ENCODE results near the gene MAP4K2. TPM values are rescaled to one million over a fixed set of nuclear protein-coding genes. Genes with fewer than 3 reads are reported as not detected.

MAP4K2 gene
- total and polyA plus RNA-seq, 9 of the 15 experiments (the other 6 are each of a cell fraction or from before 2014, with no cell fraction given), result 0.13 to 14.5 (median 7.3) TPM

DNA sequence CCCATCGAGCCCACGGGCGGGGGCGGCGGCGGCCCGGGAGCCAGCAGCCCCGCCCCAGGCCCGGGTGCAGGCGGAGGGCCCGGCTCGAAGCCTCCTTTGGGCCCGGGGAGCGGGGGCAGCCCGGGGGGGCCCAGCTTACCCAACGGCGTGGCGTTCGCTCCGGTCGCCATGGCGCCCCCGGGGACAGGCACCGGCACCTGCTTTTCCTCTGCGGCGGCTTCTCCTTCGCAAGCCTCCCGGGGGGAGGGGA is 24.9 kb downstream of the MAP4K2 start (continued):
- TF ChIP-seq MEF2D (tag; conservative IDR thresholded peaks at IDR 0.05; ENCODE audit: low read depth) (no peak), SUPT5H (IDR thresholded peaks at IDR 0.05) (peak; percentile 81), ZNF778 (CRISPR knock-in tag; IDR thresholded peaks at IDR 0.05) (no peak), RBFOX2 (IDR thresholded peaks at IDR 0.05; ENCODE audit: low read depth, low read length) (peak; percentile 89), NCOR1 (IDR thresholded peaks at IDR 0.05) (0 out of 2 replicates have a peak, but pooled peaks have one; percentile 6), ESRRA (IDR thresholded peaks at IDR 0.05; ENCODE audit: borderline replicate concordance, low read depth) (no peak), SMAD2 (IDR thresholded peaks at IDR 0.05; ENCODE audit: low read depth, low read length) (no peak), FOXK2 (conservative IDR thresholded peaks at IDR 0.05 in 1 of 2, IDR thresholded peaks at IDR 0.05 in 1 of 2; ENCODE audit: low read depth in 2 of 2) (no peak), PTBP1 (IDR thresholded peaks at IDR 0.05; ENCODE audit: low read depth, low read length) (no peak), ZNF561 (CRISPR knock-in tag; conservative IDR thresholded peaks at IDR 0.05) (no peak), MYC (IDR thresholded peaks at IDR 0.05; ENCODE audit: low read depth, low read length) (peak; percentile 32; the same call in 1 of the 2 replicates), MYC (CRISPR knock-in tag; IDR thresholded peaks at IDR 0.05; ENCODE audit: borderline replicate concordance, low read depth) (no peak), SIX5 (IDR thresholded peaks at IDR 0.05; ENCODE audit: borderline replicate concordance in 1 of 2, insufficient read depth in 1 of 2, low read depth in 1 of 2, low read length in 2 of 2) (no peak), PCBP2 (IDR thresholded peaks at IDR 0.05; ENCODE audit: low read depth, low read length, poor library complexity, severe bottlenecking) (peak; percentile 35), CBX1 (IDR thresholded peaks at IDR 0.05; ENCODE audit: low read depth) (no peak), ZNF695 (CRISPR knock-in tag; IDR thresholded peaks at IDR 0.05) (no peak), ARNT (IDR thresholded peaks at IDR 0.05) (no peak), ZFX (CRISPR knock-in tag; IDR thresholded peaks at IDR 0.05) (peak; percentile 77), ARID1B (IDR thresholded peaks at IDR 0.05) (no peak), CHCHD3 (CRISPR knock-in tag; IDR thresholded peaks at IDR 0.05) (no peak), HNRNPK (IDR thresholded peaks at IDR 0.05; ENCODE audit: low read depth, low read length, poor library complexity, severe bottlenecking) (no peak), NONO (IDR thresholded peaks at IDR 0.05; ENCODE audit: low read depth in 2 of 2, low read length in 1 of 2) (peak; percentile 14 to 29; a peak in 1 of 4 replicates), NFE2L1 (tag; IDR thresholded peaks at IDR 0.05; ENCODE audit: borderline replicate concordance, low read depth) (no peak), BRD9 (IDR thresholded peaks at IDR 0.05; ENCODE audit: low read depth, partially characterized antibody) (no peak)
- TF ChIP-seq, protein P1, sequence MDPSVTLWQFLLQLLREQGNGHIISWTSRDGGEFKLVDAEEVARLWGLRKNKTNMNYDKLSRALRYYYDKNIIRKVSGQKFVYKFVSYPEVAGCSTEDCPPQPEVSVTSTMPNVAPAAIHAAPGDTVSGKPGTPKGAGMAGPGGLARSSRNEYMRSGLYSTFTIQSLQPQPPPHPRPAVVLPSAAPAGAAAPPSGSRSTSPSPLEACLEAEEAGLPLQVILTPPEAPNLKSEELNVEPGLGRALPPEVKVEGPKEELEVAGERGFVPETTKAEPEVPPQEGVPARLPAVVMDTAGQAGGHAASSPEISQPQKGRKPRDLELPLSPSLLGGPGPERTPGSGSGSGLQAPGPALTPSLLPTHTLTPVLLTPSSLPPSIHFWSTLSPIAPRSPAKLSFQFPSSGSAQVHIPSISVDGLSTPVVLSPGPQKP (CRISPR knock-in tag; IDR thresholded peaks at IDR 0.05), result no peak
- TF ChIP-seq, protein P2, sequence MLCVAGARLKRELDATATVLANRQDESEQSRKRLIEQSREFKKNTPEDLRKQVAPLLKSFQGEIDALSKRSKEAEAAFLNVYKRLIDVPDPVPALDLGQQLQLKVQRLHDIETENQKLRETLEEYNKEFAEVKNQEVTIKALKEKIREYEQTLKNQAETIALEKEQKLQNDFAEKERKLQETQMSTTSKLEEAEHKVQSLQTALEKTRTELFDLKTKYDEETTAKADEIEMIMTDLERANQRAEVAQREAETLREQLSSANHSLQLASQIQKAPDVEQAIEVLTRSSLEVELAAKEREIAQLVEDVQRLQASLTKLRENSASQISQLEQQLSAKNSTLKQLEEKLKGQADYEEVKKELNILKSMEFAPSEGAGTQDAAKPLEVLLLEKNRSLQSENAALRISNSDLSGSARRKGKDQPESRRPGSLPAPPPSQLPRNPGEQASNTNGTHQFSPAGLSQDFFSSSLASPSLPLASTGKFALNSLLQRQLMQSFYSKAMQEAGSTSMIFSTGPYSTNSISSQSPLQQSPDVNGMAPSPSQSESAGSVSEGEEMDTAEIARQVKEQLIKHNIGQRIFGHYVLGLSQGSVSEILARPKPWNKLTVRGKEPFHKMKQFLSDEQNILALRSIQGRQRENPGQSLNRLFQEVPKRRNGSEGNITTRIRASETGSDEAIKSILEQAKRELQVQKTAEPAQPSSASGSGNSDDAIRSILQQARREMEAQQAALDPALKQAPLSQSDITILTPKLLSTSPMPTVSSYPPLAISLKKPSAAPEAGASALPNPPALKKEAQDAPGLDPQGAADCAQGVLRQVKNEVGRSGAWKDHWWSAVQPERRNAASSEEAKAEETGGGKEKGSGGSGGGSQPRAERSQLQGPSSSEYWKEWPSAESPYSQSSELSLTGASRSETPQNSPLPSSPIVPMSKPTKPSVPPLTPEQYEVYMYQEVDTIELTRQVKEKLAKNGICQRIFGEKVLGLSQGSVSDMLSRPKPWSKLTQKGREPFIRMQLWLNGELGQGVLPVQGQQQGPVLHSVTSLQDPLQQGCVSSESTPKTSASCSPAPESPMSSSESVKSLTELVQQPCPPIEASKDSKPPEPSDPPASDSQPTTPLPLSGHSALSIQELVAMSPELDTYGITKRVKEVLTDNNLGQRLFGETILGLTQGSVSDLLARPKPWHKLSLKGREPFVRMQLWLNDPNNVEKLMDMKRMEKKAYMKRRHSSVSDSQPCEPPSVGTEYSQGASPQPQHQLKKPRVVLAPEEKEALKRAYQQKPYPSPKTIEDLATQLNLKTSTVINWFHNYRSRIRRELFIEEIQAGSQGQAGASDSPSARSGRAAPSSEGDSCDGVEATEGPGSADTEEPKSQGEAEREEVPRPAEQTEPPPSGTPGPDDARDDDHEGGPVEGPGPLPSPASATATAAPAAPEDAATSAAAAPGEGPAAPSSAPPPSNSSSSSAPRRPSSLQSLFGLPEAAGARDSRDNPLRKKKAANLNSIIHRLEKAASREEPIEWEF (CRISPR knock-in tag; IDR thresholded peaks at IDR 0.05), result no peak

Measured in K562 (cell line).